ENCODE data around the gene NXPH4.

Gene NXPH4

GRCh38 chr12:57242691-57243454 lies 26.3 kb downstream of the NXPH4 start:
- H3K4me3 ChIP-seq (replicated peaks in 1 of 2; ENCODE audit: low read depth in 2 of 2, low read length in 2 of 2), result peak overlapping the region; percentile 39 to 41
- TF ChIP-seq CTCF (IDR thresholded peaks at IDR 0.05; ENCODE audit: low read depth, low read length), result peak; percentile 69
- DNase-seq (ENCODE audit: low read depth in 2 of 2), result peak; percentile 53 to 57

- peak; percentile 83 for TF ChIP-seq CTCF (IDR thresholded peaks at IDR 0.05; ENCODE audit: low read depth, low read length)
- H3K4me3 ChIP-seq (replicated peaks in 1 of 2; ENCODE audit: low read depth in 2 of 2, low read length in 2 of 2), result peak overlapping the region; percentile 39 to 41
- peak; percentile 73 to 78 for DNase-seq (ENCODE audit: low read depth in 2 of 2)
Measured at GRCh38 chr12:57243521-57244311, 27.1 kb downstream of the NXPH4 start.

GRCh38 chr12:57244312-57244696 lies 27.7 kb downstream of the NXPH4 start:
- H3K4me3 ChIP-seq (replicated peaks in 1 of 2; ENCODE audit: low read depth in 2 of 2, low read length in 2 of 2), result no peak overlapping the region
- DNase-seq (ENCODE audit: low read depth in 2 of 2), result no peak
- no peak for TF ChIP-seq CTCF (IDR thresholded peaks at IDR 0.05; ENCODE audit: low read depth, low read length)

GRCh38 chr12:57247041-57247440 lies 30.4 kb downstream of the NXPH4 start:
- TF ChIP-seq CTCF (IDR thresholded peaks at IDR 0.05; ENCODE audit: low read depth, low read length), result no peak
- no peak for DNase-seq (ENCODE audit: low read depth in 2 of 2)

GRCh38 chr12:57248934-57249742 lies 32.5 kb downstream of the NXPH4 start:
- no peak for DNase-seq (ENCODE audit: low read depth in 2 of 2)
- H3K4me3 ChIP-seq (replicated peaks in 1 of 2; ENCODE audit: low read depth in 2 of 2, low read length in 2 of 2), result no peak overlapping the region
- no peak for TF ChIP-seq CTCF (IDR thresholded peaks at IDR 0.05; ENCODE audit: low read depth, low read length)

More at GRCh38 chr12:57247041-57247440, 30.4 kb downstream of the NXPH4 start:
- no peak overlapping the region for H3K4me3 ChIP-seq (replicated peaks in 1 of 2; ENCODE audit: low read depth in 2 of 2, low read length in 2 of 2)

- H3K4me3 ChIP-seq (replicated peaks in 1 of 2; ENCODE audit: low read depth in 2 of 2, low read length in 2 of 2), result no peak overlapping the region
- no peak for DNase-seq (ENCODE audit: low read depth in 2 of 2)
- no peak for TF ChIP-seq CTCF (IDR thresholded peaks at IDR 0.05; ENCODE audit: low read depth, low read length)
Measured at GRCh38 chr12:57250541-57250940, 33.9 kb downstream of the NXPH4 start.
